ENCODE measurements around the gene SMYD3.

- no peak for TF ChIP-seq CTCF (IDR thresholded peaks at IDR 0.05; ENCODE audit: insufficient read depth, low read length)
- no peak for TF ChIP-seq POLR2AphosphoS5 (IDR thresholded peaks at IDR 0.05; ENCODE audit: low read depth)
- TF ChIP-seq GABPA (IDR thresholded peaks at IDR 0.05; ENCODE audit: low read depth), result no peak
Observed at GRCh38 chr1:245768596-245768995, 738.5 kb downstream of the SMYD3 start.
